ENCODE measurements around the gene PADI4.

GRCh38 chr1:17306407-17306806 lies 1.6 kb upstream of the PADI4 start:
- TF ChIP-seq POLR2AphosphoS5 (IDR thresholded peaks at IDR 0.05) (no peak), CTCF (IDR thresholded peaks at IDR 0.05) (no peak)
